H9 (cell line): ENCODE measurements around the gene LXN. TPM values are rescaled to one million over a fixed set of nuclear protein-coding genes. Genes with fewer than 3 reads are reported as not detected.

Experiments
- DNase-seq: peaks from one replicate; pipeline ENCODE4 v3.0.0-alpha.2; 2017
- H2AFZ ChIP-seq: one replicate; pipeline ENCODE4 v1.6.1; 2013; ENCODE audit warnings: mild to moderate bottlenecking, low read length, control low read depth, moderate library complexity
- H2AK5ac ChIP-seq: 2 replicates; pipeline ENCODE4 v1.6.1; 2013; ENCODE audit warnings: low read length, control low read depth, mixed read lengths; ENCODE audit not compliant: insufficient read length
- H2BK120ac ChIP-seq: one replicate; pipeline ENCODE4 v1.6.1; 2013; ENCODE audit warnings: low read depth, mild to moderate bottlenecking, low read length, control low read depth, inconsistent platforms; ENCODE audit not compliant: poor library complexity, severe bottlenecking
- H2BK12ac ChIP-seq: 2 replicates; pipeline ENCODE4 v1.6.1; 2013; ENCODE audit warnings: low read length, control low read depth, mixed read lengths, low read depth; ENCODE audit not compliant: insufficient read length
- H2BK15ac ChIP-seq: 2 replicates; pipeline ENCODE4 v1.6.1; 2013; ENCODE audit warnings: low read depth, low read length, control low read depth
- H2BK20ac ChIP-seq: one replicate; pipeline ENCODE4 v1.6.1; 2013; ENCODE audit warnings: low read depth, mild to moderate bottlenecking, low read length, control low read depth, inconsistent platforms; ENCODE audit not compliant: poor library complexity, severe bottlenecking
- H2BK5ac ChIP-seq: 2 replicates; pipeline ENCODE4 v1.6.1; 2013; ENCODE audit warnings: low read length, control low read depth, mixed read lengths; ENCODE audit not compliant: insufficient read length
- H3K14ac ChIP-seq: 2 replicates; pipeline ENCODE4 v1.6.1; 2013; ENCODE audit warnings: low read length, control low read depth; ENCODE audit not compliant: insufficient read depth
- H3K18ac ChIP-seq: 2 replicates; pipeline ENCODE4 v1.6.1; 2013; ENCODE audit warnings: low read depth, mild to moderate bottlenecking, mixed read lengths, low read length, control low read depth; ENCODE audit not compliant: insufficient read length
- H3K23ac ChIP-seq: 2 replicates; pipeline ENCODE4 v1.6.1; 2013; ENCODE audit warnings: low read length, control low read depth, mixed read lengths, low read depth; ENCODE audit not compliant: insufficient read length
- H3K23me2 ChIP-seq: 2 replicates; pipeline ENCODE4 v1.6.1; 2013; ENCODE audit warnings: low read depth, mild to moderate bottlenecking, mixed read lengths, low read length, control low read depth; ENCODE audit not compliant: insufficient read length, poor library complexity, severe bottlenecking
- H3K27ac ChIP-seq: 2 replicates; pipeline ENCODE4 v1.5.1; 2013; ENCODE audit warnings: low read length, control low read depth, mixed read lengths, low read depth; ENCODE audit not compliant: insufficient read length
- H3K27me3 ChIP-seq: 2 replicates; pipeline ENCODE4 v1.6.1; 2013; ENCODE audit warnings: low read length, control low read depth, inconsistent platforms; ENCODE audit not compliant: insufficient read depth
- H3K4ac ChIP-seq: 2 replicates; pipeline ENCODE4 v1.6.1; 2013; ENCODE audit warnings: low read depth, mild to moderate bottlenecking, control low read depth, inconsistent platforms, low read length, moderate library complexity
- H3K4me1 ChIP-seq: 2 replicates; pipeline ENCODE4 v1.6.1; 2013; ENCODE audit warnings: low read length, control low read depth, inconsistent platforms; ENCODE audit not compliant: insufficient read depth
- H3K4me2 ChIP-seq: 2 replicates; pipeline ENCODE4 v1.6.1; 2013; ENCODE audit warnings: low read length, control low read depth, mixed read lengths; ENCODE audit not compliant: insufficient read length, insufficient read depth
- H3K56ac ChIP-seq: 2 replicates; pipeline ENCODE4 v1.6.1; 2013; ENCODE audit warnings: low read depth, mild to moderate bottlenecking, mixed read lengths, low read length, control low read depth; ENCODE audit not compliant: insufficient read length
- H3K79me1 ChIP-seq: 2 replicates; pipeline ENCODE4 v1.6.1; 2013; ENCODE audit warnings: low read depth, mild to moderate bottlenecking, moderate library complexity, low read length, control low read depth, inconsistent platforms; ENCODE audit not compliant: insufficient read depth, poor library complexity, severe bottlenecking
- H3K79me2 ChIP-seq: 2 replicates; pipeline ENCODE4 v1.6.1; 2013; ENCODE audit warnings: low read length, control low read depth, inconsistent platforms; ENCODE audit not compliant: insufficient read depth
- H3K9ac ChIP-seq: 2 replicates; pipeline ENCODE4 v1.6.1; 2013; ENCODE audit warnings: low read length, control low read depth, mixed read lengths; ENCODE audit not compliant: insufficient read length; ENCODE audit errors: extremely low read depth
- H3K9me3 ChIP-seq: one replicate; pipeline ENCODE4 v1.6.1; 2013; ENCODE audit warnings: low read depth, low read length, inconsistent platforms; ENCODE audit not compliant: control insufficient read depth
- H3T11ph ChIP-seq: one replicate; pipeline ENCODE4 v1.6.1; 2013; ENCODE audit warnings: mild to moderate bottlenecking, low read length, control low read depth, inconsistent platforms
- H4K20me1 ChIP-seq: one replicate; pipeline ENCODE4 v1.6.1; 2013; ENCODE audit not compliant: control insufficient read depth, insufficient read length, insufficient read depth
- H4K5ac ChIP-seq: 2 replicates; pipeline ENCODE4 v1.6.1; 2013; ENCODE audit warnings: low read depth, mild to moderate bottlenecking, mixed read lengths, low read length, control low read depth; ENCODE audit not compliant: insufficient read length
- H4K8ac ChIP-seq: replicated peaks from 2 replicates; pipeline ENCODE4 v1.6.1; 2013; ENCODE audit warnings: low read length, control low read depth, mixed read lengths, low read depth; ENCODE audit not compliant: insufficient read length
- H4K91ac ChIP-seq: 2 replicates; pipeline ENCODE4 v1.6.1; 2013; ENCODE audit warnings: low read depth, mild to moderate bottlenecking, moderate library complexity, mixed read lengths, low read length, control low read depth; ENCODE audit not compliant: insufficient read length
- H3K27ac Mint-ChIP-seq, 3 experiments: 2 replicates in 2 of 3; 3 replicates in 1 of 3; pipeline ENCODE4 v1.8.0; 2020 to 2021; ENCODE audit warnings: mixed read lengths in 3 of 3, mild to moderate bottlenecking in 1 of 3, moderate library complexity in 1 of 3
- H3K27me3 Mint-ChIP-seq: 2 replicates; pipeline ENCODE4 v1.8.0; 2021; ENCODE audit warnings: low read depth, mild to moderate bottlenecking, moderate library complexity, mixed read lengths
- H3K36me3 Mint-ChIP-seq, 3 experiments: 2 replicates in 2 of 3; 3 replicates in 1 of 3; pipeline ENCODE4 v1.8.0; 2020 to 2021; ENCODE audit warnings: low read depth in 3 of 3, mixed read lengths in 3 of 3; ENCODE audit not compliant: insufficient read depth in 1 of 3
- H3K4me1 Mint-ChIP-seq, 2 experiments: 2 replicates each; pipeline ENCODE4 v1.8.0; 2020; ENCODE audit warnings: mixed read lengths in 2 of 2
- H3K4me3 Mint-ChIP-seq, 2 experiments: 2 replicates in 1 of 2; 3 replicates in 1 of 2; pipeline ENCODE4 v1.8.0; 2020 to 2021; ENCODE audit warnings: mild to moderate bottlenecking in 2 of 2, mixed read lengths in 2 of 2, moderate library complexity in 1 of 2
- H3K9me3 Mint-ChIP-seq, 2 experiments: 2 replicates in 1 of 2; 3 replicates in 1 of 2; pipeline ENCODE4 v1.8.0; 2020; ENCODE audit warnings: mild to moderate bottlenecking in 2 of 2, mixed read lengths in 2 of 2, moderate library complexity in 1 of 2
- CTCF ChIP-seq: fragments of 200-600 bp; sonication (generic); conservative IDR thresholded peaks from 3 replicates; pipeline ENCODE4 v1.8.0; 2021; ENCODE audit warnings: antibody characterized with exemption, mild to moderate bottlenecking
- WGBS: extraction: QIAGEN DNeasy Blood & Tissue Kit; methylation state at CpG from one replicate; pipeline ENCODE4 v1.1.7; 2013; ENCODE audit warnings: missing lambda C conversion rate, low lambda C conversion rate, mixed read lengths; ENCODE audit not compliant: insufficient read length; ENCODE audit errors: extremely low coverage; 5-methylcytosine and 5-hydroxymethylcytosine counted together
- total RNA-seq: library from RNA; stranded (reverse); gene quantifications from 2 replicates; pipeline ENCODE4 v1.2.1, GENCODE V29; 2021

LXN gene
- total RNA-seq, 1 experiment from 2014 or later: 6.7 TPM

GRCh38 chr3:158660711-158661110 lies 11.7 kb downstream of the LXN start:
- WGBS: no CpG with 5 or more reads among the region's 4 CpGs
- H3K4me3 Mint-ChIP-seq: no peak overlapping the region
- H3K4me1 ChIP-seq: no peaks in the 10 kb centered on the region
- no peak overlapping the region for H4K5ac ChIP-seq
- H3K23me2 ChIP-seq: no peaks in the 10 kb centered on the region
- H3K9me3 ChIP-seq: no peaks in the 10 kb centered on the region
- no peak overlapping the region for H3K4me2 ChIP-seq
- H3K27ac Mint-ChIP-seq: no peak overlapping the region
- H3K27me3 ChIP-seq: no peaks in the 10 kb centered on the region
- H3K4ac ChIP-seq: no peak overlapping the region
- H4K20me1 ChIP-seq: no peaks in the 10 kb centered on the region
- no peak for TF ChIP-seq CTCF
- no peak overlapping the region for H3K9ac ChIP-seq
- no peak overlapping the region for H4K8ac ChIP-seq
- no peak overlapping the region for H2AK5ac ChIP-seq
- H3K79me1 ChIP-seq: no peaks in the 10 kb centered on the region
- H3K27ac ChIP-seq: no peak overlapping the region
- H2BK120ac ChIP-seq: no peak overlapping the region
- H3T11ph ChIP-seq: no peak overlapping the region
- peaks cover 5 to 39% (median 28%) of the 10 kb centered on the region in 3 experiments; a peak in 6 of 7 replicates for H3K36me3 Mint-ChIP-seq
- H3K4me1 Mint-ChIP-seq: no peaks in the 10 kb centered on the region
- H2AFZ ChIP-seq: no peak overlapping the region
- H2BK5ac ChIP-seq: no peak overlapping the region
- no peaks in the 10 kb centered on the region for H3K27me3 Mint-ChIP-seq
- H3K79me2 ChIP-seq: no peaks in the 10 kb centered on the region
- no peak overlapping the region for H2BK20ac ChIP-seq
- no peak overlapping the region for H4K91ac ChIP-seq
- H3K56ac ChIP-seq: no peak overlapping the region
- no peaks in the 10 kb centered on the region for H3K9me3 Mint-ChIP-seq
- no peak overlapping the region for H2BK12ac ChIP-seq
- H3K18ac ChIP-seq: no peak overlapping the region
- H3K23ac ChIP-seq: no peak overlapping the region
- no peak overlapping the region for H3K14ac ChIP-seq
- H2BK15ac ChIP-seq: no peak overlapping the region
- no peak for DNase-seq
